Right ventricle myocardium superior (tissue), 1 donor: ENCODE results near the gene PPP1R12C. TPM values are rescaled to one million over a fixed set of nuclear protein-coding genes. Genes with fewer than 3 reads are reported as not detected.

ENCODE experiments used
- ATAC-seq: fragments of 200-7000 bp; cut with Tn5 transposase; one replicate; pipeline ENCODE4 v1.9.1; 2020; ENCODE audit warnings: mild to moderate bottlenecking; ENCODE audit not compliant: poor library complexity
- DNase-seq: peaks from one replicate; pipeline ENCODE4 v3.0.0-alpha.2; 2020
- intact Hi-C: fragments of 100-400 bp; cut with DNase I; formaldehyde crosslinking; loops from one replicate; pipeline ENCODE4 v1.11.2; 2022
- total RNA-seq: library from RNA; stranded (reverse); fragmentation: NEBNext Ultra II Directional; extraction: Animal tissue kit (Norgen Biotek cat#: 25700); gene quantifications from one replicate; pipeline ENCODE4 v1.2.1, GENCODE V29; 2021
- donor health status: DM: no; HTN: yes; CAD: no; lungs with severe emphysema.

PPP1R12C gene
- total RNA-seq, 1 donor from 2014 or later: 126 TPM

DNA sequence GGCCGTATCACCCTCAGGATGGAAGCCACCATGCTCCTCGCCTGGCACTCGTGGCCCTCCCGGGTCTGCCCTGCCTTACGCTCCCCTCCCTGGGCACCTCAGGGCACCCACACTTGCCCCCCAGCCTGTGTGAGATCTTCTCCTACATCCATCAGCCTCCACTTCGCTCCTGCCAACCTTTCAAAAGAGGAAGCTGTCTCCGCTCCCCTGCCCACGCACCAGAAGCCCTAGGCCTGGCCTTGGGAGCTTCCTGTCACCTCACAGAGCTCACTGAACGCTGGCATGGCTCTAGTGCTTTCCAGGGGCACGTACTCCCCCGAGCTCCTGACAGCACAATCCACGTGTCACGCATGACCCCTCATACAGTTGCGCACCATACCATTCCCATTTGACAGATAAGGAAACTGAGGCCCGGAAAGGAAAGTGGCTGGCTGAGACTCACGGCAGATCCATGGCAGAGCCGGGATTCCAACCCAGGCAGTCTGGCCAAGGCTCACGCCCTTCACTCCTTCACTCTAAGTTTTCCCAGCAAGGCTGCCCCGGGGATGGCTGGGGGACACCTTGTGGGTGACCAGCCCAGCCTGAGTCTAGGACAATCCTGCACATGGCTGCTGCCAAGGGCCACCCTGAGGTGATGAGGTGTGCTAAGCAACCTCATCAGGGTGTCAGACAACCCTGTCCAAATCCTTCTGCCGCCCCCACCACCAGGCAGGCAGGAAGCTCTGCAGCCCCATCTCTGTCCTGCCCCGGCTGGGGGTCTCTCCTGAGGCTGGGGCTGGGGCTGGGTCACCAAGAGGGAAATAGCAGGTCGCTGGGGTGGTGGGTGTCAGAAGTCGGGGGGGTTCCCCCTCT lies 19.3 kb downstream of the PPP1R12C start:
- ATAC-seq: no peak
- DNase-seq: no peak
- intact Hi-C loops: no loop called here

GRCh38 chr19:55096061-55096701 lies 21.3 kb downstream of the PPP1R12C start:
- intact Hi-C loops: no loop called here
- ATAC-seq: no peak
- no peak for DNase-seq

DNA sequence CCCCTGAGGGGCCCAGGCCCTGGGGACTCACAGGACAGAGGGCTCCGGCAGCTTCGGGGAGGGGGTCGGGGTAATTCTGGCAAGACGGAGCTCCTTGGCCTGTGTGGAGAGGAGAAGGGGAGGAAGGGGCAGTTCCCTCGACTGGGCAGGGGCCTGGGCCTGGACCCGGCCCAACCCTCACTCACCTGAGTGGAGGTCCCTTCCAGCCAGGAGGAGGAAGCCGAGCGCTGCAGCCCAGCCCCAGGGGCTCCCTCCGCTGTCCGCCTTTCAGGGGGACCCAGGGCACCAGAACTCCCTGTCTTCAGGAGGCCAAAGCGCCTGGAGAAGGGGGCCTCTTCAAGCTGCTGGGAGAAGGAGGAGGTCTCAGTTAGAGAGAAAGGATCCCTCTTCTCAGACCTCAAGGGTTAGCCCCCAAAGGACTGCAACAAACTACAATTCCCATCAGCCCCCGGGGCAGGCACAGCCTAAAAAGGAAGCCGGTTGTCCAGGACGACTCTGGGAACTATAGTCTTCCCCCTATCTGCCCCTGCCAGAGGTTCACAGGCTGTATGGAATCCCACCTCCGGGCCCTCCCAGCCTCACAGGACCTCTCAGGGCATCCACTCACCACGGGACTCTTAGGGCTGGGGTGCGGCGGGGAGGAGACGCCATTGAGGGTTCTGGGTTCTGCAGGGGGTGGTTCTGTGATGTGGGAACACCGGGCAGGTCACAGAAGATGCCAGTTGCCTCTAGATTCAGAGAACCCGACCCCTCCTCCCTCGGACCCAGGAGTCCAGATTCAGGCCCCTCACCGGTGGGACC lies 22.0 kb downstream of the PPP1R12C start:
- ATAC-seq (no peak), DNase-seq (no peak)
- intact Hi-C loops: no loop called here

DNA sequence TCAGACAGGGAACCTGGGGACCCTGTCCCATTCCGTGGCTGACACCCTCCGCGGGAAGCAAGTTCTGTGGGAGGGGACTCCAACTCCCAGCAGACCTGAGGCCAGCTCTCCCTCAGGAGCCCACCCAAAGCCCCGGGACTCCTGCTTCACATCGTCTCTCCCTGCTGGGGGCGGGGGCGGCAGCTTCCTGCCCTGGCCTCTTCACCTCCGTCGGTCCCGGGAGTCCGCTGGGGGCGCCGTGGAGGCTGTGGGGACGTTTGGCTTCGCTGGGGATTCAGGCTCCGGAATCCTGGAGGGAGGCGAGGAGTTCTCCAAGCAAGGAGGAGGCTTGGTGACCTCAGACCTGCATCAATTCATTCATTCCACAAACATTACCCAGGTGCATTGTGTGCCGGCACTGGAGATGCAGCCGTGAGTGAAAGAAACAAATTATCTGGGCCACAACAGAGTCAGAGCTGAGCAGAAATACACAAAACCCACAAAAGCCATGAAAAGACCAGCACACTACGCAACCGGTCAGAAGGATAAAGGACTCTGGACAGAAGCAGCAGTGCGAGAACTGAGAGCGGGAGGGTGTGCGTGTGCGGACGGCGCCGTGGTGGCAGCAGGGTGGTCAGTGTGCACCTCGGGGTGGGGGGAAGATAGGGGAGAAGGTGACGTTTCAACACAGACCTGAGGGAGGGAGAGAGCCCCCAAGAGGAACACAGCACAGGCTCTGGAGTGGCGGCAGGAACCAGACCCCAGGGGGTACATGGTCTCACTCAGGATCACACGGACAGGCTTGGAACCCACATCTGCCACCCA lies 22.8 kb downstream of the PPP1R12C start:
- ATAC-seq: no peak
- DNase-seq: no peak
- intact Hi-C loops: no loop called here

DNA sequence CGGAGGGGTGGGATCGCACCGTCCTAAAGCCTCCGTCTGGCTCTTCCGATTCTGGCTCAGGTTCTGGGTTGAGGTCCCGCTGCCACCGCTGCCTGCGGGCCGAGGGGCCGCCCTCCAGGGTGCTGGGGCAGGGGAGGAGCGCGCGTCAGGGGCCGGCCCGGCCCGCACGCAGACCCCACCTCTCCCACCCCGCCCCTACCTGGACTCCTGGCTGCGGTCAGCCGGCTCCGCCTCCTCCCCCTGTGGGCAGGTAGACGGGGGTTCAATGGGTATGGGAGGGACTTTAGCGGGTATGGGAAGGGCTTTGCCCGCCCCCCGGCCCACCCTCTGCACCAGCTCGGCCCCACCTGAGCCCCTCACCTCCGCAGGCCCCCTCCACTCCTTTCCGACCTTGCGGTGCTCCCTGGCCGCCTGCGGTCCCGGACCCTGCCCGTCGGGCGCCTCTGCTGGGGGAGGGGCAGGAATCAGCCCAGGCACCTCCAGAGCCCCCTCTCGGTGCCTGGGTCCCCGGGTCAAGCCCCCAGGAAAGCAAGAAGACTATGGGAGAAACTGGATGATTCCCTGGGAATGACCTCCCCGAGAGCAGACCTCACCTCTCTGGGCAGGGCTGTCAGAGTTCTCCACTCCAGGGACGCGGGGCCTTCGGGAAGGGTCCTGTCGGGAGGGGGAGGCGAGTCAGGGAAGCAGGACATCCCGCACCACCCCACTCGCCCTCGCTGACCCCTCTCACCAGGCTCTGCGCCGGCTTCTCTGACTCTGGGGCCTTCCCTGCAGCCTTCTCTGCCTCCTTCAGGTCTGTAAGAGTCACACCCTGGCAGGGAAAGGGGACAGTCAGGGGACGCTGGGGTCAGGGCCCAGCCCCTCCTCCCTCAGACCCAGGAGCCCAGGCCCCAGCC lies 24.8 kb downstream of the PPP1R12C start:
- intact Hi-C loops: no loop called here
- DNase-seq: no peak
- no peak for ATAC-seq

DNA sequence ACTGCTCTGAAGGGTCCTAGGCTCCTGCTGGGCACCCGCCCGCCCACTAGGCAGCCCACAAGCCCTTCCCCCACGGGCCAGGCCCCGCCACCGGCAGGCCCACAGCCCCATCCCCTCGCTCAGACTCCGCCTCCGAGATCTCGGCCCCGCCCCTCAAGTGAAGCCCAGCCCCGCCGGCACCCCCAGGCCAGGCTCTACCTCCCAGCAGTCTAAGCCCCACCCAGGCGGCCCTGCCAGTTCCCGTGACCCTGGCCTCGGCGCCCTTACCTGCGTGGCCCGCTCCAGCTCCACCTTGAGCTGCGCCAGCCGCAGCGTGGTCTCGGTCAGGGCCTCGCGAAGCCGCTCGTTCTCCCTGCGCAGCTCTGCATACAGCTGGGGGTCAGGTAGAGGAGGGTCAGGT lies 25.5 kb downstream of the PPP1R12C start:
- ATAC-seq (no peak), DNase-seq (no peak)
- intact Hi-C loops: no loop called here

DNA sequence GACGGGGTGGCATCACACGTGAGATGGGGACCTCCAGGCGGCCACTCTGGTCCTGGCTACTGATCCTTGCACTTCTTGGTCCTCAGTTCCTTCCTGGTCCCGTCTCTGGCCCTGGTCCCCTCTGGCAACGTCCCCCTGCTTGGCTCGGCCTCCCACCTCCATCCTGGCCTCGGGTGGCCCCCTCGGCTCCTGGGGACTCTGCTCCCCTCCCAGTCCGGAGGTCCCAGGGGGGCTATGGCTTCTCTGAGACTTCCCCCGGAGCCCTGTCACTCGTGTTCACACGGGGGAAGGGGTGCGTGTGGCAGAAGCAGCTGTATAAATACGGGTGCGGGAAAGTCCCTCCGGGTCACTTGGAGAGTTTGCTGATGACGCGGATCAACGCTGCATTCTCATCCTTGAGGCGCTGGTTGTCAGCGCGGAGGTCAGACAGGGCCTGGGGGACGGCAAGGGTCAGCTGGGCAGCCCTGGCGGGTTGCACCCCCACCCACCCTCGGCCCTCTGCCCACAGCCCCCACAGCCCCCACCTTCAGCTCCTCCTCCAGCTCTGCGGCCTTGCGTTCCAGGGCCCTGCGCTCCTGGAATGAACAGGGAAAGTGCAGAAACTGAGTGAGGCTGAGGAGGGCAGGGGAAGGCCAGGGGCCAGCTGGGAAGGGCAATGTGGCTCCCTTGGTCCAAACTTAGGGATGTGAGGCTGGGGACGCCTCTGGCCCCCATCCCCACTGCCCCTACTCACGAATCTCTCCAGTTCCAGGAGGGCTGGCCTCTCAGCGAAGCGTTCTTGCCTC lies 26.1 kb downstream of the PPP1R12C start:
- no peak for ATAC-seq
- no peak for DNase-seq

DNA sequence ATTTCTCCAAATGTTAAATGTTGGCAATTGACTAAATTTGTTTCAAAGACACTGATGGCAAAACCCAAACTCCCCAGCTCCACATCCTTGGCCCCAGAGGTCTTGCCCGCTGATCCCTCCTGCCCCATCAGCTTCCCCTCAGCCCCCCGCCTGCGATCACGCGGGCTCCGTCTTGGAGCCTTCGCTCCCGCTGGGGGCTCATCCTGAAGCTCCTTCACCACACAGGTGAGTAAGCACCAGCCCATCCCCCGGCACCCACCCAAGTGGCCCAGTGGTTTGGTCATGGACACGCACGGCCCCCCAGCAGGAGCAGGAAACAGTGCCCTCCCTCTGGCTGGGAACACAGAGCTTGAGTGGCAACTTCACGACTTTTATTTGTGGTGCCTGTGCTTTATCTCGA lies 26.9 kb downstream of the PPP1R12C start:
- intact Hi-C loops: no loop called here

More for the DNA sequence above, 26.1 kb downstream of the PPP1R12C start:
- intact Hi-C loops: no loop called here

DNA sequence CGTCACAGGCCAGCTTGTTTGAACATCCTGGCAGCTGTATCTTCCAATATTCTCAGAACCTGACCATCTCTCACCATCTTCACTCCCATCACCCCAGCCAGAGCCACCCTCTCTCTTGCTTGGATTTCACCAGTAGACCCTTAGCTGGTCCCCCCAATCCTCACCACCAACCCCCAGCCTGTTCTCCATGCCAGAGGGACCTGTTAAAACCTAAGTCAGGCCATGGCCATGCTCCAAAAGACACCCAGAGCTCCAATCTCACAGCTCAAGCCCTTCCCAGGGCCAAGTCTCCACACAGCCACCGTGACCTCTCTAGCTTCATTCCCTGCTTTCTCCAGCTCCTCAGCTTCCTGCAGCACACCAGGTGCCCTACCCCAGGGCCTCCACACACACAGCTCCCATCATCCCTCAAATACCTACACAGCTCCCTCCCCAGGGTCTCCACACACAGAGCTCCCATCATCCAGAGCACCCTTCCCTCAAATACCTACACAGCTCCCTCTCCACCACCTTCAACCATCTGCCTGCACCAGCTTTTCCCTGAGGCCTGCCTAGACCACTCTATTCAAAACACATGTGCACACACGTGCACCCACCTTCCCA lies 28.0 kb downstream of the PPP1R12C start:
- intact Hi-C loops: no loop called here
- ATAC-seq (no peak), DNase-seq (no peak)

More for the DNA sequence above, 26.9 kb downstream of the PPP1R12C start:
- ATAC-seq: no peak
- DNase-seq: no peak

DNA sequence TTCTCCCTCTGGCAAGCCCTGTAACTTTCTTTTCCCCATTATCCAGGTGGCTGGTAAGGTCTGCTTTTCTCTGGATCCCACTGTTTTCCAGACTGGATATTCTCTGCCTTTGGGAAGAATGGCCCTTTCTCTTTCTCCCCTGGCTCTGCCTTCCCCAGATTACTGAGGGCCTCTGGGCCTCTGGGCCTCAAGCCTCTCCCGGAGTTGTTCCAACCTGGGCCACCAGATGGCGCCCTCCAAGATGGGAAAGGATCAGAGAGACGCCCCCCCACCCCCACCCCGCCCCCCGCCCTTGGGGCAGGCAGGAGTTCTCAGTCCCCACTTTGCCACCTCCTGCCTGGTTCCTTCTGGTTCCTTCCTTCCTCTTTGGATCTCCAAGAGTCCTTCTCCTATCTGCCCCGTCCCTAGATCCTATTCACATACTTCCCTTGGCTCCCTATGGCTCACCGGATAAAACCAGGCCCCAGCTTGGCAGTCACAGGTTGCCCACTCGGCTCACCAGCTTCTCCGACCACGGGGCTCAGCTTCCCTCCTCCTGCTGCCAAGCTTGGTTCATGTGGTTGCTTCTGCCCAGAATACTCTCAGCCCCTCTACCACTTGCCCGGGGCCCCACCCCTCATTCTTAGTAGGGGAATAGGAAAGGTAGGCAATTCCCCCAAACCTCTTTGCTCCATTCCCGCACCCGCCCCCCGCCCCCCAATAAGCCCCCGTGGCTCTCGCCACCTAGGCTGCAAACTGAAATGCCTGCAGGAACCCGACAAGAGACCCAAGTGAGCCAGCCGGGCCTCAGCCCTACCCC lies 28.7 kb downstream of the PPP1R12C start:
- DNase-seq (peak; percentile 86), ATAC-seq (peak; percentile 14)
- intact Hi-C loops: no loop called here

DNA sequence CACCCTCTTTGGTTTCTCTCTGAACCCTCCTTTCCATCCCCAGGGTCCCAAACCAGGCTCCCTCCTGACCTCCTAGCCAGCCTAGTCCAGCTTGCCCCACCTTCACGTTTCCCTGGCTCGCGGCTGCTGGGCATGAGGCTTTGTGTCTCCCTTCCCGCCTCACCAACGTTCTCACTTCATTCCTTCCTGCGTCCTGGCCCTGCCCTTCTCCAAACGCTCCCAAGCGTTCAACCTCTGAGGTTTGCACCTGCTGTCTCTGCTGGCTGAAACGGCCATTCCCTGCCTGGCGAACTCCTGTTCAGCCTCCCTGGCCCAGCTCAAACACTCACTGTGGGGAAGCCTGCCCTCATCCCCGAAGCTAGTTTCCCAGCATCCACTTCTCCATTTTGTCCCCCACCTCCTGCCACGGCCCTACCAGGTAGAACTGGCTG lies 29.4 kb downstream of the PPP1R12C start:
- ATAC-seq (peak; percentile 1), DNase-seq (no peak)
- intact Hi-C loops: no loop called here

- DNase-seq (no peak), ATAC-seq (peak; percentile 21)
- intact Hi-C loops: no loop called here
Observed at GRCh38 chr19:55087542-55087901, 29.9 kb downstream of the PPP1R12C start.

- intact Hi-C loops: no loop called here
Observed at GRCh38 chr19:55086730-55087541, 30.5 kb downstream of the PPP1R12C start.

GRCh38 chr19:55085923-55086715 lies 31.3 kb downstream of the PPP1R12C start:
- intact Hi-C loops: no loop called here
- ATAC-seq (no peak), DNase-seq (no peak)

More at GRCh38 chr19:55086730-55087541, 30.5 kb downstream of the PPP1R12C start:
- ATAC-seq: peak; percentile 86
- DNase-seq: peak; percentile 97
